ENCODE data around the gene ZFR. TPM values are rescaled to one million over a fixed set of nuclear protein-coding genes. Genes with fewer than 3 reads are reported as not detected.
A peak's percentile ranks its signal among the peaks of the same experiment; 100 is the strongest.
"Not testable (repeated sequence)": the region's sequence is repeated elsewhere in the genome, so short reads cannot be mapped to it uniquely, and the experiment has no call there.

Gene ZFR
- total RNA-seq, 2 experiments from 2014 or later, result 58.1 to 61.1 TPM

DNA sequence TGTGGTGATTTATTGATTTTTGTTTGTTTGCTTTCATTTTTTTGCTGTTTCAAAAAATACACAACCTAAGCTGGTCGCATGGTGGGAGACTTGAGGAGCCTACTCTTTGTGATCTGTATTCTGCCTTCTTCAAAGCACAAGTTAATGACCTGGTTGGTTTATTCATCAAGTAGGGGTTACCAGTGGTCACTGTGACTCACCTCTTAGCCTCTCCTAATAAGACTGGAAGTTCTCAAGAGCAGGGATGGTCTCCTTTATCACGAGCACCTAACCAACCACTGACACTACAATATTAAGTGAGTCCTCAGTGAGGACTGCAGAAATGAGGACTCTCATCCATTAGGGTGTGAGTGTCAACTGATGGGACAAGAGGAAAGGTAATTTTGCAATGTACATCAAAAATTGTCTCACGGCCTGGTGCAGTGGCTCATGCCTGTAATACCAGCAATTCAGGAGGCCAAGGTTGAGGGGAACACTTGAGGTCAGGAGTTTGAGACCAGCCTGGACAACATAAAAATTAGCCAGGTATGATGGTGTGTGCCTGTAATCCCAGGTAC, 118.2 kb downstream of the ZFR start:
- Mint-ChIP-seq H3K4me1 (ENCODE audit: low read depth) (peaks cover 2% of the 10 kb centered on the region), H3K36me3 (peaks cover 6% of the 10 kb centered on the region), H3K27ac (no peak overlapping the region), H3K4me3 (no peak overlapping the region), H3K9me3 (peaks cover 6% of the 10 kb centered on the region), H3K27me3 (no peaks in the 10 kb centered on the region)
- intact Hi-C loops (cut with micrococcal nuclease), result no loop called here
- CTCF ChIA-PET, result interaction anchor here (1.5 to 5.8 kb wide), 2 partner anchors 94 to 95 kb away, joined by 5 to 271 read pairs; no protein-coding TSS in a partner anchor
- POLR2A ChIA-PET, result no interaction called here
- DNase-seq, result no peak

GRCh38 chr5:32325616-32326015, 118.9 kb downstream of the ZFR start:
- ChIA-PET CTCF (interaction anchor here (1.5 kb wide), 1 partner anchor 93 kb away, joined by 5 read pairs; no protein-coding TSS in a partner anchor), POLR2A (no interaction called here)
- no peak overlapping the region for H3K27ac Mint-ChIP-seq
- H3K36me3 Mint-ChIP-seq, result peaks cover 6% of the 10 kb centered on the region
- H3K4me3 Mint-ChIP-seq, result no peak overlapping the region
- H3K9me3 Mint-ChIP-seq, result peaks cover 6% of the 10 kb centered on the region
- H3K4me1 Mint-ChIP-seq (ENCODE audit: low read depth), result peaks cover 2% of the 10 kb centered on the region
- no peak for DNase-seq
- no peaks in the 10 kb centered on the region for H3K27me3 Mint-ChIP-seq
- intact Hi-C loops (cut with micrococcal nuclease), result no loop called here

DNA sequence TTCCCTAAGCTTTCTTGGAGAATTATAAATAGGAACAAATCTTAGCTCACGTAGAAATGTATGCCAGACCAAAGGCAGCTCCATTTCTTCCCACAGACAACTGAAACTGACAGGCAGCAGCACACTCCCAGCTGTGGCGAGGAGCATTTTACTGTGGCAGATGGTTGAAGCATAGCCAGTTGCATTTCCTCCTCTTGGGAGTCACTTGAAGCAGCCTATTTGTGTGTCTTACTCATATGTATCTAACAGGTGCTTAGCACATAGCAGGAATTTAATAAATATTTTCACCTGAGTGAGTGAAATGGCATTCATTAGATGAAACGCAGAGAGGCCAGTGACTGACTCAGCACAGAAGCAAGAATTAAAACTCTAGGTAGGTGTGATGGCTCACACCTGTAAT, 119.5 kb downstream of the ZFR start:
- Mint-ChIP-seq H3K9me3 (peaks cover 6% of the 10 kb centered on the region), H3K4me1 (ENCODE audit: low read depth) (peaks cover 2% of the 10 kb centered on the region), H3K27ac (no peak overlapping the region), H3K36me3 (peaks cover 6% of the 10 kb centered on the region), H3K4me3 (no peak overlapping the region), H3K27me3 (no peaks in the 10 kb centered on the region)
- intact Hi-C loops (cut with micrococcal nuclease), result no loop called here
- ChIA-PET POLR2A (no interaction called here), CTCF (interaction anchor here (1.5 kb wide), 1 partner anchor 93 kb away, joined by 5 read pairs; no protein-coding TSS in a partner anchor)
- DNase-seq, result no peak

- H3K9me3 Mint-ChIP-seq, result peaks cover 6% of the 10 kb centered on the region
- no peak overlapping the region for H3K4me3 Mint-ChIP-seq
- no peak for DNase-seq
- CTCF ChIA-PET, result interaction anchor here (0.6 to 0.7 kb wide), 2 partner anchors 16 to 92 kb away, joined by 3 read pairs; no protein-coding TSS in a partner anchor
- intact Hi-C loops (cut with micrococcal nuclease), result no loop called here
- peaks cover 6% of the 10 kb centered on the region for H3K36me3 Mint-ChIP-seq
- no peak overlapping the region for H3K27ac Mint-ChIP-seq
- no peaks in the 10 kb centered on the region for H3K4me1 Mint-ChIP-seq (ENCODE audit: low read depth)
- POLR2A ChIA-PET, result no interaction called here
- no peaks in the 10 kb centered on the region for H3K27me3 Mint-ChIP-seq
Measured at GRCh38 chr5:32323741-32324140, 120.8 kb downstream of the ZFR start.

DNA sequence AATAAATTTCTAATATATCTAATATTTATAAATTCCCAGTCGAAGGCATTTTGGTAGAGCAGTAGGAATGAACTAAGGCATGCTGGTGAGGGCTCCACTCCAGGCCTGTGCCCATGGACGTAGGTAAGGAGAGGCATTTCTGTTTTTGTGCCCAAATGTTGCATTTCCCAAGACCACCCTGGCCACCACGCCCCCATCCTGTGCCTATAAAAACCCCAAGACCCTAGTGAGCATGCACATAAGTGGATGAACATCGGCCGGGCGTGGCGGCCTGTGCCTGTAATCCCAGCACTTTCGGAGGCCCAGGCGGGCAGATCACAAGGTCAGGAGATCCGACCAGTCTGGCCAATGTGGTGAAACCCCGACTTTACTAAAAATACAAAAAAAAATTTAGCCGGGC, 121.7 kb downstream of the ZFR start:
- no peak for DNase-seq
- H3K27ac Mint-ChIP-seq, result no peak overlapping the region
- no peaks in the 10 kb centered on the region for H3K4me1 Mint-ChIP-seq (ENCODE audit: low read depth)
- H3K27me3 Mint-ChIP-seq, result no peaks in the 10 kb centered on the region
- POLR2A ChIA-PET, result interaction anchor here (0.5 kb wide), 1 partner anchor 15 kb away, joined by 3 read pairs; no protein-coding TSS in a partner anchor
- peaks cover 6% of the 10 kb centered on the region for H3K36me3 Mint-ChIP-seq
- no peak overlapping the region for H3K4me3 Mint-ChIP-seq
- CTCF ChIA-PET, result interaction anchor here (0.6 kb wide), 1 partner anchor 106 kb away, joined by 4 read pairs; no protein-coding TSS in a partner anchor
- peaks cover 6% of the 10 kb centered on the region for H3K9me3 Mint-ChIP-seq
- intact Hi-C loops (cut with micrococcal nuclease), result no loop called here

GRCh38 chr5:32321787-32322186, 122.8 kb downstream of the ZFR start:
- H3K4me3 Mint-ChIP-seq; H3K27me3 Mint-ChIP-seq; H3K4me1 Mint-ChIP-seq (ENCODE audit: low read depth); H3K9me3 Mint-ChIP-seq; POLR2A ChIA-PET; H3K27ac Mint-ChIP-seq; H3K36me3 Mint-ChIP-seq; intact Hi-C loops (cut with micrococcal nuclease); DNase-seq: not testable (repeated sequence)
- CTCF ChIA-PET, result interaction anchor here (1.1 kb wide), 1 partner anchor 89 kb away, joined by 3 read pairs; no protein-coding TSS in a partner anchor

GRCh38 chr5:32320576-32320975, 124.0 kb downstream of the ZFR start:
- CTCF ChIA-PET, result interaction anchor here (0.6 to 3.4 kb wide), 2 partner anchors 26 to 88 kb away, joined by 3 to 17 read pairs; no protein-coding TSS in a partner anchor
- no peaks in the 10 kb centered on the region for H3K27me3 Mint-ChIP-seq
- POLR2A ChIA-PET, result no interaction called here
- H3K36me3 Mint-ChIP-seq, result peaks cover 6% of the 10 kb centered on the region
- DNase-seq, result no peak
- H3K9me3 Mint-ChIP-seq, result peaks cover 6% of the 10 kb centered on the region
- no peak overlapping the region for H3K4me3 Mint-ChIP-seq
- intact Hi-C loops (cut with micrococcal nuclease), result no loop called here
- no peaks in the 10 kb centered on the region for H3K4me1 Mint-ChIP-seq (ENCODE audit: low read depth)
- no peak overlapping the region for H3K27ac Mint-ChIP-seq

- Mint-ChIP-seq H3K4me3 (no peak overlapping the region), H3K36me3 (peaks cover 6% of the 10 kb centered on the region), H3K27me3 (no peaks in the 10 kb centered on the region), H3K9me3 (peaks cover 6% of the 10 kb centered on the region), H3K27ac (no peak overlapping the region), H3K4me1 (ENCODE audit: low read depth) (no peaks in the 10 kb centered on the region)
- intact Hi-C loops (cut with micrococcal nuclease), result loop anchor here (10.0 kb wide), 1 partner anchor 785 kb away; the partner anchor contains the start of genes C5orf22 and DROSHA
- DNase-seq, result no peak
- CTCF ChIA-PET, result interaction anchor here (2.4 to 3.4 kb wide), 2 partner anchors 9 to 87 kb away, joined by 17 to 18 read pairs; no protein-coding TSS in a partner anchor
- POLR2A ChIA-PET, result no interaction called here
Measured at GRCh38 chr5:32319926-32320543, 124.5 kb downstream of the ZFR start.

GRCh38 chr5:32319392-32319791, 125.1 kb downstream of the ZFR start:
- no peaks in the 10 kb centered on the region for H3K27me3 Mint-ChIP-seq
- peaks cover 6% of the 10 kb centered on the region for H3K36me3 Mint-ChIP-seq
- H3K4me1 Mint-ChIP-seq (ENCODE audit: low read depth), result no peaks in the 10 kb centered on the region
- H3K27ac Mint-ChIP-seq, result no peak overlapping the region
- peaks cover 6% of the 10 kb centered on the region for H3K9me3 Mint-ChIP-seq
- DNase-seq, result no peak
- intact Hi-C loops (cut with micrococcal nuclease), result loop anchor here (10.0 kb wide), 1 partner anchor 785 kb away; the partner anchor contains the start of genes C5orf22 and DROSHA
- ChIA-PET POLR2A (no interaction called here), CTCF (interaction anchor here (0.6 to 3.4 kb wide), 3 partner anchors 10 to 86 kb away, joined by 3 to 18 read pairs (median 17); no protein-coding TSS in a partner anchor)
- no peak overlapping the region for H3K4me3 Mint-ChIP-seq

DNA sequence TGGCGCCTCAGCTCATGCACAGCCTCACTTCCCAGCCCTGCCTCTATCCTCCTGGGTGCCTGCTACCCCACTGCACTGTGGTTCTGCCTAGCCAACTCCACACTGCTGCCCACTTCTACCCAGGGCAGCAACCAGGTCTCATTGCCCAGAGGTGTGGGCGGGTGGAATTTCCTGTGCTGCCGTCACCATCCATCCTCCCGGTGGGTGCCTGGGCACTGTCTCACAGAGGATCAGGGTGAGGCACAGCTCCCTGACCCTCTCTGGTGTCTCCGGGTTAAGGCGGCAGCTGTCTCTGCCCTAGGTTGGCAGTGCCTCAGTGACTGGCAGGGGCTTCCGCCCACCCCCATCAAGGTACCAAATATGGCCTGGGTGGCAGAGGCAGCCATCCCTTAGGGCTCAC, 127.5 kb downstream of the ZFR start:
- no peaks in the 10 kb centered on the region for H3K27me3 Mint-ChIP-seq
- H3K4me1 Mint-ChIP-seq (ENCODE audit: low read depth), result no peaks in the 10 kb centered on the region
- H3K27ac Mint-ChIP-seq, result no peak overlapping the region
- no peak overlapping the region for H3K4me3 Mint-ChIP-seq
- H3K36me3 Mint-ChIP-seq, result peaks cover 6% of the 10 kb centered on the region
- POLR2A ChIA-PET, result no interaction called here
- CTCF ChIA-PET, result interaction anchor here (1.3 to 3.4 kb wide), 2 partner anchors 12 to 84 kb away, joined by 3 to 17 read pairs; no protein-coding TSS in a partner anchor
- peaks cover 6% of the 10 kb centered on the region for H3K9me3 Mint-ChIP-seq
- peak; percentile 18 for DNase-seq
- intact Hi-C loops (cut with micrococcal nuclease), result loop anchor here (10.0 kb wide), 1 partner anchor 782 kb away; the partner anchor contains the start of genes C5orf22 and DROSHA

DNA sequence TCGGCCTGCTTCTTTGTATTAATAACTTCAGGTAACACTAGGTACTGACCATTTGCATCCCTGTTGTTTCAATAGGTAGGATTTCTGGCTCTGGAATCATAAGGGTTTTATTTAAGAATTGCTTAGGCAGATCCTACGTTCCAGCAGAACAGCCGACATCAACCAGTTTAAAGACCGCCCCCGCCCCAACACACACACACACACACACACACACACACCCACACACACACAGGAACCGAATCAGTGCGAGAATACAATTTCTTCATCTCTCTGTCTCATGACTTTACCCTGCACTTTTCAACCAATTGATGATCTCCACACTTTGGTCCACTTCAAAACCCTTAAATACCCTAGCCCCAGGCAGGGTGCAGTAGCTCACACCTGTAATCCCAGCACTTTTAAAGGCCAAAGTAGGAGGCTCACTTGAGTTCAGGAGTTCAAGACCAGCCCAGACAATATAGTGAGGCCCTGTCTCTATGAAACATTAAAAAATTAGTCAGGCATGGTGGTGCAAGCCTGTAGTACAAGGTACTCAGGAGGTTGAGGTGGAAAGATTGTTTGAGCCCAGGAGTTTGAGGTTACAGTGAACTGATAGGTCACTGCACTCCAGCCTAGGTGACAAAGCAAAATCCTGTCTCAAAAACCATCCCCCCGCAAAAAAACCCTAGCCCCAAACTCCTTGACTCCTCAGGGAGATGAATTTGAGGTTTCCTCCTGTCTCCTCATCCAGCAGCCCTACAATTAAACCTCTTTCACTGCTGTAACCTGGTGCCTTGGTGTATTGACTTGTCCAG, 129.1 kb downstream of the ZFR start:
- Mint-ChIP-seq H3K27me3 (no peaks in the 10 kb centered on the region), H3K4me1 (ENCODE audit: low read depth) (peaks cover 12% of the 10 kb centered on the region), H3K27ac (no peak overlapping the region), H3K4me3 (no peak overlapping the region), H3K9me3 (no peaks in the 10 kb centered on the region), H3K36me3 (peaks cover under 1% of the 10 kb centered on the region)
- ChIA-PET CTCF (interaction anchor here (0.9 to 1.3 kb wide), 3 partner anchors 14 to 83 kb away, joined by 3 to 4 read pairs (median 3); no protein-coding TSS in a partner anchor), POLR2A (no interaction called here)
- no peak for DNase-seq
- intact Hi-C loops (cut with micrococcal nuclease), result loop anchor here (10.0 kb wide), 1 partner anchor 781 kb away; the partner anchor contains the start of genes C5orf22 and DROSHA

All from activated CD4-positive, alpha-beta memory T cell treated with anti-CD3 and anti-CD28 coated beads for 36 hours (primary cell).